ENCODE results near the gene CCDC32.

The CCDC32 gene

GRCh38 chr15:40565333-40566238 is 744 bp upstream of the CCDC32 start:
- DNase-seq, result no peak

GRCh38 chr15:40563426-40563825 is 1.4 kb downstream of the CCDC32 start:
- DNase-seq, result no peak

GRCh38 chr15:40562691-40563090 is 2.2 kb downstream of the CCDC32 start:
- no peak for DNase-seq

- DNase-seq, result no peak
Observed at GRCh38 chr15:40558952-40559742, 5.7 kb downstream of the CCDC32 start.

DNA sequence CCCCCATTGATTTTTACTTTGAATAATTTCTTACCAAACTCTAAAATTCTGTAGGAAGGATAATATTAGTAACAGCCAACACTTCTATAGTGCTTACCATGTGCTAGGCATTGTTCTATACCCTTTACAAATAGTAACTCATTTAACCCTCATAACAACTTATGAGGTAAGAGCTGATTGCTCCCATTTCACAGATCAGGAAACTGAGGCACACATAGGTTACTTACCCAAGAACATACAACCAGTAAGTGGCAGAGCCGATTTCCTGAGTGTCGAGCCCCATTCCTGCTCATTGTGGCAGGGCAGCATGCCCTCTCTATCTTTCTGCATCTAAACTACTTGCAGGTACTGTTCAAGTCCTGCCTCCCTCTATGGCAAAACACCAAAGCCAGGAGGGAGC is 9.0 kb downstream of the CCDC32 start:
- no peak for DNase-seq

GRCh38 chr15:40554161-40554525 is 10.7 kb downstream of the CCDC32 start:
- no peak for DNase-seq

DNA sequence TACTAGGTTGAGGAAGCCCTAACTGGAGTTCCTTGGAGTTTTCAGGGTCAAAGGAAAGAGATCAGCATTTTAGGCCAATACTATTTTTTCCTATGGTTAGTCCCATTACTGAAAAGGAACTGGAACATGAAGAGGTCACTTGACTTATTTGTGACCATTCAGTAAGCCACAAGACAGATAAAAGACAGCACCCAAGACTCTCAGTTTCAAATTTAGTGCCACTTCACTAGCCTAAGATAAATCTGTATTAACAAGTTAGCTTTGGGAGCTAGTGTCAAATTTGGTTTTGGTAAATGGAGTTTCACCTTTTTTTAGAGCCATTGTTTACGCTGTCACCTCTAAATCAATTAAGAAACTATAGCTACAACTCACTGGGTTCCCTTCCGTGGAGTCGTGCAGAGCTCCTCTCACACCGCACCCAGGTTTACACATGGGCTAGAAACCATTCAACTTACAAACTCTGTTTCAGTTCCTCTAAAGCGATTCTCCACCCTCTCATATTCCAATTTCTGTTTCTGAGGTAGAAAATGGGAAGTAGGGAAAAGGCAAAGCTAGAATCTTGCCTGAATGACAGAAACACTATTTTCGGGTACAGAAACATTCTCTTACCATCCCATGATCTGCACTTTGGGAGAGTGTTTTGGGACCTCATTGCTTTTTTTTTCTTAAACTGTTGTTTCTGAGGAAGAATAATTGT is 14.4 kb downstream of the CCDC32 start:
- DNase-seq, result no peak

GRCh38 chr15:40549894-40550293 is 14.9 kb downstream of the CCDC32 start:
- no peak for DNase-seq

DNA sequence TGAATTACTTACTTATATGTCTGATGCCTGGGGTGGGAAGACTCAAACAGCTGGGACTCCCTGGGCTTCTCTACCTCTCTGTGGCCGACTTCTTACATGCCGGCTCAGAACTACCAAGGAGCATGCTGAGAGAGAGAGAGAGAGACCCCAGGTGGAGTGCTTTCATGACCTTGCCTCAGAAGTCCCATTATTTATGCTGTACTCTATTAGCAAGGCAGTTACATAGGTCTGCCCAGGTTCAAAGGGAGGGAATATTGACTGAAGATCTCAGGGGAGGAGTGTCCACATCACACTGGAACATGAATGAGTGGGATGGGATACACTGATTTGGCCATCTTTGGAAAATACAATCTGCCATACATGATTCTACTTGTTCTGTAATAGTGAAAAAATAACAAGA is 16.2 kb downstream of the CCDC32 start:
- no peak for DNase-seq

DNA sequence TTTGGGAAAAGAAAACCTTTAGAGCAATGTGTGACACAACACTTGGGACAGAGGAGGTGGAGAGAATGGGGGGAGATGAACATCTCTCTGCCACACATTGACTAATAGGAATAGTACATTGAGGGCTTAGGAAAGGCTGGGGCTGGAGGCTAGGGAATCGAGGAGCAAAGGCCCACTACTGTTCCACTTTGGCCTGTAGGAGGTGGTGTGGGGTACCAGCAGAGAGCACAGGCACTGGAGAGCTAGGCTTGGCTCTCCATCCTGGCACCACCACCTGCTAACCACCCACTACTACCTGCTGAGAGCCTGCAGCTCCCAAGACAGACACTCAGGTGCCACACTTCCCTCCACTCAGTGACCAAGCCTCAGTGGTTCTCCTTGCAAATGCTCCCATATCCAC is 19.4 kb downstream of the CCDC32 start:
- DNase-seq, result no peak

GRCh38 chr15:40543631-40544294 is 21.1 kb downstream of the CCDC32 start:
- no peak for DNase-seq

- no peak for DNase-seq
Observed at GRCh38 chr15:40543082-40543481, 21.8 kb downstream of the CCDC32 start.

GRCh38 chr15:40538976-40539375 is 25.9 kb downstream of the CCDC32 start:
- DNase-seq, result no peak

DNA sequence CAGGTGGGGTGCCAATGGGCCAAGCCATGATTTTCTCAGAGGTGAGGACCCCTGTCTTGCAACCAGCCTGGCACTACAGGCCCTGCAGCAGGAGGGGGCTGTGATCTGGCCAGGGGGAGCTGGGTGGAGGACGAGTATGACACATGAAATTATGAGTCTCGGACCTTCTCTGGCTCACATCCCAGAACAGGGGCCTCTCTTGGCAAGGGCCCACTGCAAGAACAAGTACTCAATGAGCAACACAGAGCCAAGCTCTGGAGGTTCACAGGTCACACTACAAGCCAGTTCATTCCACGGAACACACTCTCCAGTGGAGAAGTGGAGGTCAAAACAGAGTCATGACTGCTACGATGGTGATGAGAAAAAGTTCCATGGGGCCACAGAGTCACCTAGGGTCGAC is 28.3 kb downstream of the CCDC32 start:
- no peak for DNase-seq

- DNase-seq, result no peak
Observed at GRCh38 chr15:40534371-40534770, 30.5 kb downstream of the CCDC32 start.

- DNase-seq, result no peak
Observed at GRCh38 chr15:40533763-40534364, 31.0 kb downstream of the CCDC32 start.

DNA sequence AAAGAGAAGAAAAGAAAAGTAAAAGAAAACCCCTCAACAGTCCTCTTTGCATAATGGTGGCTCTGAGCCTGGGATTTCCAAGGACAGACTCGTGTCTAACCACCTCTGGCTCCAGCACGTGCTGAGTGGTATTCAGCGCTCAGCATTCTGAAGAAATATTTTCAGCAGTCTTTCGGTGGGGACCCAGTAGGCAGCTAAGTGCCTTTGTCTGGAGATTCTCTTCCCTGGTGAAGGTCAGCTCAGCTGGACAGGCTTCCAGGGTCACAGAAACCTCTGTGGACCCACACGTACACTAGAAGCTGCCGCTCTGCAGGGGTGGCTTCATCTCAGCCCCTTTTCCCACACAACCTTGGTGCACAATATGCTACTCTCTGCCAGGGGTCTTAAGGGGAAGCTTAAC is 36.0 kb downstream of the CCDC32 start:
- no peak for DNase-seq

DNA sequence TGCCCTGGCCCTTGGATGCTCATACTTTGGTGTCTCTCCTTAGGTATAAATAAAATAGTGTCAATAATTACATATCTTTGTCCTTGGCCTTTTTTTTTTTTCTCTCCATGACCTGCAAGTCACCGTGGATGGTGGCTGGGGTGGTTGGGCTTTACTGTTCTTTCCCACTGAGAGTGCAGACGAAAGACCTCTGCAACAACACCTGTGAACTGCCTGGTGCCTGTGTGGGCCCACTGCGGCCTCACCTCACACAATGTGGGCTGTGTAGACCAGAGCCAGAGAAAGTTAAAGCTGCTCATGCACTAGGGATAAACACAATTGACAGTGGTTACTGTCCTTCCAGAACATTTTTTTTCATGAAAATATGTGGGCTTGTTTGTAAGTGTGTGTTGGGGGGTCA is 39.0 kb downstream of the CCDC32 start:
- no peak for DNase-seq

- DNase-seq, result no peak
Observed at GRCh38 chr15:40523611-40524010, 41.2 kb downstream of the CCDC32 start.

DNA sequence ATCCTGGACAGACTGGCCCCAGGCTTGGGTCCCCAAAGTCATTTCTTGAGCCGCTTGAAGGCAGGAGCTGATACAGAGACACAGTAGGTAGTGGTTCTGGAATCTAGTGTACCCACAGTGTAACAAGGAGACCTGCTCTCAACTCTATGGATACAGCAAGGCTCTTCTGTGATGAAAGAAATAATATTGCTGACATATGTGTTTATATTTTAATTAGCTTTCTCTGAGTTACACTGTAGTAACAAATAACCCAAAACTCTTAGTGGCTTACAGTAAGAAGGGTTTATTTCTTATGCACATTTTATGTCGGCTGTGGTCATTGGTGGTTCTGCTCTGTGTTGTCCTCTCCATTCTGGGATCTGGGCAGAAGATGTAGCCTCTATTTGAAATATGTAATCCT is 48.5 kb downstream of the CCDC32 start:
- no peak for DNase-seq

- DNase-seq, result no peak
Observed at GRCh38 chr15:40513609-40514008, 51.2 kb downstream of the CCDC32 start.

DNA sequence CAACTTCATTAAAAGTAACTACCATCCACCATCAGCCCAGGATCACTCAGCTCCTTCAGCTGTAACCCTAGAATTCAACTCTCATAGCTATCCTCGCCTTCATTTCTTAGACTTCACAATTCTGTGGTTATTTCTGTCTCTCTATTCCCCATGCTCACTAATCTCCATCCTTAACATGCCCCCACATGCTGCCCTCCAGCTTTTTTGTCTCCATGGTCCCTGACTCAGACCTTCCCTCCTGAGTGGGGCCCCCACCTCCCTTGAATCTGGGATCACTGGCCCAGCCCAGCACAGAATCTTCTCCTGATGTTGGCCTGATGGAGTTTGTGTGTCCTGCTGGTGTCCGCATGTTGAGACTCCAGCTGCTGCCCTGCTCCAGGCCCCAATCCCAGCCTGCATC is 52.4 kb downstream of the CCDC32 start:
- DNase-seq, result no peak

Measured in stimulated activated CD4-positive, alpha-beta T cell treated with anti-CD3 and anti-CD28 coated beads, Interleukin-2, amount 100 ng/mL, for 24 hours (primary cell).